ENCODE data around the gene RIPOR3. TPM values are rescaled to one million over a fixed set of nuclear protein-coding genes. Genes with fewer than 3 reads are reported as not detected.

RIPOR3 gene
- total RNA-seq, 1 donor from 2014 or later, result 0.44 TPM

- no peak for TF ChIP-seq CTCF (conservative IDR thresholded peaks at IDR 0.05)
- H3K36me3 Mint-ChIP-seq (ENCODE audit: low read depth), result no peaks in the 10 kb centered on the region
- no peaks in the 10 kb centered on the region for H3K27me3 Mint-ChIP-seq (ENCODE audit: low read depth)
- no peak overlapping the region for H3K27ac Mint-ChIP-seq (ENCODE audit: unreplicated experiment)
- H3K9me3 Mint-ChIP-seq, result no peaks in the 10 kb centered on the region
- DNase-seq (ENCODE audit: low read depth, low spot score), result no peak
- peaks cover 7% of the 10 kb centered on the region for H3K4me1 Mint-ChIP-seq
- no peak overlapping the region for H3K4me3 Mint-ChIP-seq
Measured at GRCh38 chr20:50537546-50538201, 153.7 kb downstream of the RIPOR3 start.

GRCh38 chr20:50536333-50536732 is 155.0 kb downstream of the RIPOR3 start:
- no peaks in the 10 kb centered on the region for H3K9me3 Mint-ChIP-seq
- peaks cover 10% of the 10 kb centered on the region for H3K4me1 Mint-ChIP-seq
- DNase-seq (ENCODE audit: low read depth, low spot score), result no peak
- no peaks in the 10 kb centered on the region for H3K36me3 Mint-ChIP-seq (ENCODE audit: low read depth)
- TF ChIP-seq CTCF (conservative IDR thresholded peaks at IDR 0.05), result no peak
- H3K27me3 Mint-ChIP-seq (ENCODE audit: low read depth), result no peaks in the 10 kb centered on the region
- H3K4me3 Mint-ChIP-seq, result no peak overlapping the region
- no peak overlapping the region for H3K27ac Mint-ChIP-seq (ENCODE audit: unreplicated experiment)

Small RNA genes lying within 50 kb of the gene (microRNA-seq; reads per million reads assigned to microRNA genes)
- not detected for gene MIR1302-5
- not detected for gene MIR645

Other genes with a start within 250 kb of the RIPOR3 start
- 43.3 and 43.8 TPM in 2 replicates for gene PTPN1, start 181.2 kb downstream of the RIPOR3 start, total RNA-seq
- gene PARD6B, start 40.0 kb upstream of the RIPOR3 start, total RNA-seq, result 9.5 and 9.8 TPM in 2 replicates
- 7.3 and 9.0 TPM in 2 replicates for gene BCAS4, start 103.5 kb upstream of the RIPOR3 start, total RNA-seq
- gene ADNP, start 239.9 kb upstream of the RIPOR3 start, total RNA-seq, result 132 and 140 TPM in 2 replicates

All from neural crest cell (in vitro differentiated cells).